OCI-LY3 (cell line): ENCODE data around the gene SLC35D2.
A peak's percentile ranks its signal among the peaks of the same experiment; 100 is the strongest.

Source experiments
- H2AFZ ChIP-seq: fragments of 200-600, 300-600 bp; shearing (Covaris generic); 2 replicates; pipeline ENCODE4 v1.6.0; 2014; ENCODE audit warnings: antibody characterized with exemption, low read depth, low read length
- H3K27ac ChIP-seq: fragments of 200-600, 300-600 bp; sonication (generic); 2 replicates; pipeline ENCODE4 v1.5.1; 2014; ENCODE audit warnings: mild to moderate bottlenecking, low read length, moderate library complexity, mixed read lengths
- H3K27me3 ChIP-seq: fragments of 200-600, 300-600 bp; sonication (generic); 2 replicates; pipeline ENCODE4 v1.6.1; 2014; ENCODE audit warnings: low read depth, low read length, mixed read lengths
- H3K36me3 ChIP-seq: fragments of 200-600, 300-600 bp; sonication (generic); replicated peaks from 2 replicates; pipeline ENCODE3; 2014; ENCODE audit warnings: low read depth, low read length, mixed read lengths
- H3K4me1 ChIP-seq: fragments of 300-600, 200-600 bp; sonication (generic); 2 replicates; pipeline ENCODE4 v1.6.1; 2014; ENCODE audit warnings: low read length, mixed read lengths
- H3K4me2 ChIP-seq: fragments of 200-600, 300-600 bp; sonication (generic); 2 replicates; pipeline ENCODE4 v1.6.1; 2014; ENCODE audit warnings: low read length, mixed read lengths
- H3K4me3 ChIP-seq: fragments of 300-600, 200-600 bp; sonication (generic); 2 replicates; pipeline ENCODE4 v1.5.1; 2014; ENCODE audit warnings: antibody characterized with exemption, mild to moderate bottlenecking, low read length, moderate library complexity
- H3K79me2 ChIP-seq: fragments of 300-600, 200-600 bp; shearing (Covaris generic); 2 replicates; pipeline ENCODE4 v1.6.1; 2014; ENCODE audit warnings: mild to moderate bottlenecking, low read length, mixed read lengths
- H3K9ac ChIP-seq: fragments of 300-600, 200-600 bp; shearing (Covaris generic); 2 replicates; pipeline ENCODE4 v1.6.0; 2014; ENCODE audit warnings: mild to moderate bottlenecking, low read length, moderate library complexity
- H3K9me3 ChIP-seq: fragments of 200-600, 300-600 bp; shearing (Covaris generic); 2 replicates; pipeline ENCODE4 v1.6.1; 2014; ENCODE audit warnings: low read length, mixed read lengths; ENCODE audit not compliant: insufficient read depth
- H4K20me1 ChIP-seq: fragments of 200-600, 300-600 bp; sonication (generic); 2 replicates; pipeline ENCODE4 v1.6.1; 2016; ENCODE audit warnings: low read length, mixed read lengths; ENCODE audit not compliant: insufficient read depth
- CTCF ChIP-seq: fragments of 200-600, 300-600 bp; sonication (generic); IDR thresholded peaks from 2 replicates; pipeline ENCODE4 v1.5.1; 2014; ENCODE audit warnings: antibody characterized with exemption, low read length, low read depth
- EZH2phosphoT487 ChIP-seq: fragments of 200-600 bp; shearing (Covaris generic); IDR thresholded peaks from 2 replicates; pipeline ENCODE4 v1.6.1; 2018; ENCODE audit warnings: antibody characterized with exemption, mixed run types, low read depth

SLC35D2 gene

GRCh38 chr9:96411129-96411838 lies 27.8 kb upstream of the SLC35D2 start:
- Histone ChIP-seq H3K36me3 (peaks cover 21% of the 10 kb centered on the region), H3K4me2 (no peak overlapping the region), H3K9ac (no peak overlapping the region), H3K79me2 (peaks cover 98% of the 10 kb centered on the region), H3K9me3 (no peaks in the 10 kb centered on the region), H3K4me3 (no peak overlapping the region), H3K4me1 (peaks cover 34% of the 10 kb centered on the region), H3K27ac (no peak overlapping the region), H3K27me3 (no peaks in the 10 kb centered on the region), H4K20me1 (peaks cover 79% of the 10 kb centered on the region), H2AFZ (no peak overlapping the region)
- TF ChIP-seq EZH2phosphoT487 (no peak), CTCF (no peak)

GRCh38 chr9:96408409-96409280 lies 25.1 kb upstream of the SLC35D2 start:
- H3K9ac ChIP-seq = no peak overlapping the region
- H3K79me2 ChIP-seq = peaks cover 98% of the 10 kb centered on the region
- no peak overlapping the region for H2AFZ ChIP-seq
- no peak overlapping the region for H3K4me2 ChIP-seq
- H3K27me3 ChIP-seq = no peaks in the 10 kb centered on the region
- peaks cover 18% of the 10 kb centered on the region for H3K4me1 ChIP-seq
- TF ChIP-seq EZH2phosphoT487 = no peak
- TF ChIP-seq CTCF = no peak
- H3K9me3 ChIP-seq = no peaks in the 10 kb centered on the region
- no peak overlapping the region for H3K4me3 ChIP-seq
- H3K27ac ChIP-seq = no peak overlapping the region
- peaks cover 76% of the 10 kb centered on the region for H4K20me1 ChIP-seq
- peaks cover 25% of the 10 kb centered on the region for H3K36me3 ChIP-seq

- H3K9ac ChIP-seq = no peak overlapping the region
- H3K4me2 ChIP-seq = no peak overlapping the region
- H3K27me3 ChIP-seq = no peaks in the 10 kb centered on the region
- peaks cover 51% of the 10 kb centered on the region for H4K20me1 ChIP-seq
- H3K4me3 ChIP-seq = no peak overlapping the region
- no peak for TF ChIP-seq CTCF
- TF ChIP-seq EZH2phosphoT487 = no peak
- H3K36me3 ChIP-seq = peaks cover 22% of the 10 kb centered on the region
- H3K9me3 ChIP-seq = no peaks in the 10 kb centered on the region
- no peak overlapping the region for H2AFZ ChIP-seq
- no peak overlapping the region for H3K27ac ChIP-seq
- peaks cover 93% of the 10 kb centered on the region for H3K79me2 ChIP-seq
- no peaks in the 10 kb centered on the region for H3K4me1 ChIP-seq
Observed at GRCh38 chr9:96400132-96400910, 16.8 kb upstream of the SLC35D2 start.

GRCh38 chr9:96399325-96399633 lies 15.8 kb upstream of the SLC35D2 start:
- peak overlapping the region; percentile 6; the same call in 1 of the 2 replicates for H3K27ac ChIP-seq
- TF ChIP-seq EZH2phosphoT487 (no peak), CTCF (no peak)
- peaks cover 89% of the 10 kb centered on the region for H3K79me2 ChIP-seq
- H3K9me3 ChIP-seq = no peaks in the 10 kb centered on the region
- no peak overlapping the region for H2AFZ ChIP-seq
- no peak overlapping the region for H3K4me2 ChIP-seq
- H3K4me1 ChIP-seq = no peaks in the 10 kb centered on the region
- peaks cover 25% of the 10 kb centered on the region for H3K36me3 ChIP-seq
- H3K4me3 ChIP-seq = no peak overlapping the region
- H3K9ac ChIP-seq = no peak overlapping the region
- no peaks in the 10 kb centered on the region for H3K27me3 ChIP-seq
- peaks cover 53% of the 10 kb centered on the region for H4K20me1 ChIP-seq
